HG02943 (cell line): ENCODE results near the gene MARVELD3.

Experiments
- ATAC-seq: cut with Tn5 transposase; IDR thresholded peaks from one replicate; pipeline ENCODE4 v1.9.1; 2021; ENCODE audit warnings: mild to moderate bottlenecking, low read depth, moderate library complexity; ENCODE audit not compliant: unreplicated experiment

The MARVELD3 gene

DNA sequence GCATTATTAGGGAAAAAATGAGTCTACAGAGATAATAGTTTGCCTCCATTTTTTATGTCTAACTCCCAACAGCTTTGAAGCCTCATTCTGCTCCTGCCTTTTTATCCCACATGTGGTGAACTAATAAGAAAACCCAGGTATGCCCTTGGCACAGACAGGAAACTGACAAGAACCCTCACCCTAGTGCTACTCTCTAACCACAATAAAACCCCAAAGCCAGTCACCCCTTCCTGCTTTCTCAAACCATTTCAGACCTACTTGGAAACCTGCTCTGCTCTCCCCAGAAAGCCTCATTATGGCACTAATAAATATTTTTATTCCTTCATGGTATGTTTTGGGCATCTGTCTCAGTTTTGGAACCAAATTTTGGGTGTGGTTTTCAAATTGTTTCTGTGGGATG lies 3.9 kb upstream of the MARVELD3 start:
- no peak for ATAC-seq

DNA sequence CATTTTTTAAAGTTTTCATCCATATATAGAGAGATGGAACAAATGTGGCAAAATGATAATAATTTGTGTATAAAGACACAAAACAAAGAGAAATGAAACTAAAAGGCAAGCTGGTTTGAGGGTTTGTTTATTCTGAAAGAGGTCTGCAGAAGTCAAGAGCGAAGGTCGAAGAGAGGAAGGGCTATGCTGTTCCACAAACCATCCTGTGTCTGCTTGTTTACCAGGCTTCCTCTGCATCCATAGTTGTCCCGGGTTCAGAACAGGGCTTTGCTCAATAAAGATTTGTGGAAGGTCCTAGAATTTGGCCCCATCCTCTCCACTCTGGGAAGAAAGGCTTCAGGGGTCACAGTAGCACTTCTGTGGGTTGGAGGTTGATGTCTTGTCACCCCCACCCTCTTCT lies 2.4 kb upstream of the MARVELD3 start:
- ATAC-seq = no peak

DNA sequence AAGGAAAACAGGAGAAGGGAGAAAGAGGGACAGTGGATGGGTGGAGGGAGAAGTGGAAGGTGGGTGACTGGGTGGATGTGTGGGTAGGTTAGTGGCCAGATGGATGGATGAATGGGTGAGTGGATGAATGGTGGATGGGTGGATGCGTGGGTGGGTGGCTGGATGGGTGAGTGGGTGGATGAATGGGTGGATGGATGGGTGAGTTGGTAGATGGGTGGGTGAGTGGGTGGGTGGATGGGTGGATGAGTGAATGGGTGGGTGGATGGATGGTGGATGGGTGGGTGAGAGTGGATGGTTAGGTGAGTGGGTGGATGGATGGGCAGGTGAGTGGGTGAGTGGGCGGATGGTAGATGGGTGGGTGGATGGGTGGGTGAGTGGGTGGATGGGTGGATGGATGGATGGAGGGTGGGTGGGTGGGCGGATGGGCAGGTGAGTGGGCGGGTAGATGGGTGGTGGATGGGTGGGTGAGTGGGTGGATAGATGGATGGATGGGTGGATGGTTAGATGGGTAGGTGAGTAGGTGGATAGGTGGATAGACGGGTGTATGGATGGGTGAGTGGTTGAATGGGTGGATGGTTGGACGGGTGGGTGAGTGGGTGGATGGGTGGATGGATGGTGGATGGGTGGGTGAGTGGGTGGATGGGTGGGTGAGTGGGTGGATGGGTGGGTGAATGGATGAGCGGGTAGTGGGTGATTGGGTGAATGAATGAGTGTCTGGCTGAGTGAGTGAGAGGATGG lies 702 bp upstream of the MARVELD3 start:
- ATAC-seq = no peak

DNA sequence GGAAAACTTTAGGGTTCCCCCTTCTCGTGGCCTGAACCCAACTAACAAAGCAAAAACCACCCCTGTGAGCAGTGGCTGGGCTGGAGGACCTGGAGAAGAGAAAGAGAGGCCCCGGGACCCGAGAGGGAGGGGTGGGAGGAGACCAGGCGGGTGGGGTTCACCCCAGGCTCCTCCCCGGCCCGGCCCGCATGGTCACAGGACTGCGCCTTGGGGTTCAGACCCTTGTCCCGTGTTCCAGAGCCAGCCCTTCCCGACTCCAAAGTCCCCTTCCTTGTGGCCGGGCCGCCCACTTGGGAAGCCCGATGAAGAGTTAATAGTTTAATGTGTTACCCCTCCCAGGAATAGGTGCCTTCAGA lies 852 bp downstream of the MARVELD3 start:
- ATAC-seq = no peak

DNA sequence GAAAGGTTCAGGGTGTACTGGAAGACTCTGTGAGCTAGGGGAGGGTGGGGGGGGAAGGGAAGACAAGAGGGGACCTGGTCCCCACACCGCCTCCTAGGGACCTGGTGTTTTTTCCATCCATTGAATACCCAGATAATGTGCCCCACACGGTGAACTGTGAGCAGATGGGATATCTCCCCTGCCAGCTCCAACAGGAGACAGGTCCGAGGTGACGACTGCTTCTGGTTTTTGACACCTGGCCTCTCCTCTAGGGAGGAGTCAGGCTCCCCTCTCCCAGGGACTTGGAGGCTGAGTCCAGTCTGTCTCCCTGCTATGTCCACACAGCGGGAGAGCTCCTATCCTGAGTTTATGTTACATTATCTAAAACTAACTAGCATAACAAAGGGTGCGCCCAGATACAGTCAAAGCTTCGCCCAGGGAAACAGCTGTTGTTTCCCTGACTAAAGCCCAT lies 1.8 kb downstream of the MARVELD3 start:
- no peak for ATAC-seq

DNA sequence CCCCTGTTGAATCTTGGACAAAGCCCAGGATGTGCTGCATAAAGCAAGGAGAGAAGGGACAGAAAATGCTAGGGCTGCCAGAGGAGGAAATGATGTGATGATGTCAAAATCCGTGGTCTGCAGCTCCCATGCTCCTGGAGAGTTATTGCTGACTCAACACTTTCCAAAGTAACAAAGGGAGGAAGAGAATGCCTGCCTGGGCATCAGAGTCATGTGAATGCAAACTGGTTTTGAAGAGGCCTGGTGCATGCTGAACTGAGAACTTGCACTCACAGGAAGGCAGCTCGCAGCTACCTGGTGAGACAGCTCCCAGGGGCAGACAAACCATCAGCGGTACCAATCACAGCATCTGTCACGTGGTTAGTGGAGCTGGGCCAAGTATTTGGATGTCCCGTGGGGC lies 2.8 kb downstream of the MARVELD3 start:
- no peak for ATAC-seq

DNA sequence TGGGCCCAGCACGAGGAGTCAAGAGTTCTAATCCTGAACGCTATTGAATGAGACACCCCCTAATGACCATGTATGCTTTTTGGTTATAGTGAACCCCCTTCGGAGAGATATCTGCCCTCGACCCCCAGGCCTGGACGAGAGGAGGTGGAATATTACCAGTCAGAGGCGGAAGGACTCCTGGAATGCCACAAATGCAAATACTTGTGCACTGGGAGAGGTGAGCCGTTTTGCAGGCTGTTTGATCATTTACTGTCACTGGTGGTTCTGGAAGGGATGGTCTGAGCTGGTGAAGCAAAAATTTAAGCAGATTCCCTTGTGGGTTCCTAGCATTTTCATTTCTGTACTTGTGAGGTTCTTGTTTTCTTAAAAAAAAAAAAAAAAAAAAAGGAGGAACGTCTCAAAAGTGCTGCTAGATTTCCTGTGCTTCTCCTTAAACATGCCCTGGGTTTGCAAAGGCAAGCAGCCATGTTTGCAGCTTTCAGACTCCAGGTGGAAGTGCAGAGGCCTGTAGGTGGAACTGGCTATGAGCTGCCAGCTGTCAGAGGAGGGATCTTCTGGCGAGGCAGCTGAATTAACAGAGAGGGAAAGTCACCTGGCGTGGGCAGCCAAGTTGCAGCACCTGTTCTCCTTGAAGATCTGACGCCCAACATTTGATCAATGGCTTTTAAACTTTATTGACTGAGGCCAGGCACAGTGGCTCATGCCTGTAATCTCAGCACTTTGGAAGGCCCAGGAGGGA lies 3.5 kb downstream of the MARVELD3 start:
- ATAC-seq = no peak

DNA sequence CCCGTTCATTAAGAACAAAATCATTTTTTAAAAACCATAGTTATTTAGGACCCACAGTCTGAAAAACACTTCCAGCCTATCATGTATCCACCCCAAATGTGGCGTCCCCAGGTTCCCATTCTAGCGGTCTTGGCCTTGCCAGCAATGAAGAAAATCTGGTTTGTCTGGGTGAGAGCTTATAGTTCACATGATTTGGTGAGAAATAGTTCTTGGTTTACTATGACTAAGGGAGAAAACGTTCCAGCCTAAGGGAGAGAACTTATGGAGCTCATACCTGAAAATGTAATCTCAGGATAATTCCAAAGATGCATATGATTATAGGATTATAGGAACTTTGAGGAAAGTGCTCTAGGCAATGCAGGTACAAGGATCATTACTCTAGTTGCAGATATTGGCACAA lies 4.8 kb downstream of the MARVELD3 start:
- ATAC-seq = no peak

DNA sequence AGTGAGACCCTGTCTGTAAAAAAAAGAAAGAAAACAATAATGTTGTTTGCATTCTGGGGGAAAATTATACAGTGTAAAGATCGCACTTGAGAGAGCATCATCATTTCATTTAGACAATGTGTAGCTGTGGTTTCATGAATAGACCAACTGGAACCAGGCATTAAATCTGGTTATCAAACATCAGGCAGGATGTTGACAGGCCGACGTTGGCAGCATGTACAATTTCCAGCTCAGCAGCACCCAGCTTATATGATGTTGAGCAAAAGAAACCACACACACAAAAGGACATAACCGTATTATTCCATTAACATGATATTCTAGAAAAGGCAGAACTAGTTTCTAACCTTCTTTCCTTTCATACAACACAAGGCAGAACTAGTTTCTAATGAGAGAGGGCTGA lies 5.8 kb downstream of the MARVELD3 start:
- no peak for ATAC-seq

DNA sequence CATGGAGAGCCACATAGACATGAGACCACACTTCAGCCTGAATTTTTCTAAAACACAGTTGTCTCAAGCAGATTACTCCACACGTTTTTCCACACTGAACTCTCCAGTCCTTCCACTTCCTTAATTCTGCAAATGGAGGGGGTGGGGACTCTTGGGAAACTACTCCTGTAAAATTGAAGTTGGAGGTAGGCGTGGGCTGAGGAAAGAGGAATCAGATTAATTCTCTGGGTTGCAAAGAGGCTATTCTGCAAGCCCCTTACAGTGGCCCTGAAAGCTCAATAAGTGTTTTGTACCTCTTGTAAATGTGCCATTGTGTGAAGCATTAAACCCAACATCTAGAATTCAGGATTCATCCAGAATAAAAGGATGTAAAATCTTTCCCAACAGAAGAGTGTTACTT lies 9.6 kb downstream of the MARVELD3 start:
- no peak for ATAC-seq

DNA sequence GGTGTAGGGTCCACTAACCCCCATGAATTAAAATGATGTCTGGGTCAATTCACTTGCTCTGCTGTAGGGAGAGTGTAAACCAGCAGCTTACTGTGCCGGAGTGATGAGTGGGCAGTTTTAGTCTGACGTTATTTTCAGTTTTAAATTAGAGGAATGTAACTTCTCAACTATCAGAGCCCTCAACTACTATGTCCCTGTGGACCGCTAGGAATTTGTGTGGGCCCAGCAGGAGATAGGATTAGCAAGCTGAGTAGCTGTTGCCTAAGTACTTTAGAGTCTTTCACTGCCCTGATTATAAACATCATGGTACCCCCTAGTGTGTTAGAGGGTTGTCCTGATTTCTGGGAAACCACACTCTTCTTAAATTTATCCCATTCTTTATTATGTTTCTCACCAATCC lies 11.4 kb downstream of the MARVELD3 start:
- ATAC-seq = no peak

DNA sequence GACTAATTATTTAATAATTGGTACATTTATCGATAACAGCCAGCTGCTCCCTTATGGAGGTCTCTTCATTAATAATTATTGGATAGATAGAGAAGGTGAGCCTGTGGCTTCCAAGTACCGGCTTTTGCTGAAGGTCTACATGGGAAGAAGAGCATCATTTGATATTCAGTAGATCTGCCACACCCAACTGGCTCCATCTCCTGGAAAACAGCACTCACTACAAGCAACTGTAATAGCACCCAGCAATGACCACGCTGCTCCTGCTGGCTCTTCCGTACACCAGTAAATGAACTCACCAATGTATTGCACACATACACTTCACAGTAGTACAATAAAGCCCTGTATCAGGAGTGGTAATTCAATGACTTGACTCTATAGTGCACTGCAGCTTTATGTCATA lies 19.5 kb downstream of the MARVELD3 start:
- no peak for ATAC-seq

DNA sequence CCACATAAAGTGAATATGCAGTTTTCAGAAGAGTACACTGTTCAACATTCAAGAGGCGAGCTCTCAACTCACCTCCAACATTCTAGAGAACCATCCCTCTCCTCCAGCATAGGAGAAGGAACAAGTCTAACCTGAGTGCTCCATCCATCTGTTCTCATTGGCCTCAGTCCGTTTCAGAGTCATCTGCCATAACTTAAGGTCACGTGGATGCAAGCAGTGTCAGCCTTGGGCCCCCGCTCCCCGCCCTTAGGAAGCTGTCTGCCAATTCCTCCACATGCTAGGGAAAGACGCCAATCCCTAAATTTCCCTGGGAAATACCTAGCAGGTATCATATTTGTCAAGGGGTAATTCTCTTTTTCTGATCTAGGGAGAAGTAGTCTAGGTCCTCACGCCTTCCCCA lies 21.4 kb downstream of the MARVELD3 start:
- ATAC-seq = no peak

DNA sequence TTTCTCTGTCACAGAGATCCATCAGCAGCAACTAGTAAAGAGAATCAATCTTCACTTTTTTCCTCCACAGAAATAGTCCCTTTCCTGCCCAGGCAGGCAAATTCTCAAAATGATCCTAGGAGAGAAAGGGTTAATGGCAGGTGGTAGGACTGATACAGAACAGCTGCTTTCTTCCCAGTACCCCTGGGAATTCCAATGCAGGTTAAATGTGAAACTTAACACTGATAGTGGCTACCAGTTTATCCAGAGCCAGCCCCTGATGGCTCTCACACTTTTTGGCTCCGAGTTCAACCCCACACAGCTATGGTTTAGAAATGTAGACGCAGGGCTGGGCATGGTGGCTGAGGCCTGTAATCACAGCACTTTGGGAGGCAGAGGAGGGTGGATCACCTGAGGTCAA lies 22.2 kb downstream of the MARVELD3 start:
- no peak for ATAC-seq

DNA sequence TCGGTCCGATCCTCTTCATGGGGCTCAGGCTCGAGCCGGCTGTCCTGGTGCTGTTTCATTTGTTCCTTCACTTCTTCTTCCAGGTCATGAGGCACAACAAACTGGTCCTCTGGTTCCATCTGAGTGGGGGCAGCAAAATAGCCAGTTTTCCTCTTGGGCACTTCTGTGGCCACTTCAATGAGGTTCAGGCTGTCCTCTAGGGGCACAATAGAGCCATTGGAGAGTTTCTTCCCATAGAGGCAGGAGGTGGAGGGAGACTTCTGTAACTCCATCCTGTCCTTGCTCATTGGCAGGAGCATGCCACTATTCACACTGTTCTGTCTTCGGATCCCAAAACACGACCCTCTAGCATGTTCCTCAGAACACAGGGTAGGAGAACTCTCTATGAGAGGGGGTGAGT lies 22.9 kb downstream of the MARVELD3 start:
- ATAC-seq = no peak

DNA sequence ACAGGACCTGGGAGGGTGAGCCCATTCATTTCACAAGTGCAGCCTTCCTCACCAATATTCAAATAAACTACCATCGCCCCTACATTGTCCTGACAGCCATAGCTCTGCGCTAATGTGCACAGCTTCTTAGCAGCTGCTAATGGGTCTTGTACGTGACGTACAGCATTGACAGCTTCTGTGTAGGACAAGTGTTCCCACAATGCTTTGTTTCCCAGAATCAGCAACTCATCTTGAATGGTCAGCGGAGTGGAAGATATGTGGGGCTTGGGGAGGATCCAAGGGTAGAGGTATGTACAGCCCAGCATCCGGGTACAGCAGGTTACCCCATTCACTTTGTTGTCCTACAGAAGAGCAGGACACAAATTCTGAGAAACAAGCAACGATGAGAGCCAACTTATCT lies 23.7 kb downstream of the MARVELD3 start:
- no peak for ATAC-seq

DNA sequence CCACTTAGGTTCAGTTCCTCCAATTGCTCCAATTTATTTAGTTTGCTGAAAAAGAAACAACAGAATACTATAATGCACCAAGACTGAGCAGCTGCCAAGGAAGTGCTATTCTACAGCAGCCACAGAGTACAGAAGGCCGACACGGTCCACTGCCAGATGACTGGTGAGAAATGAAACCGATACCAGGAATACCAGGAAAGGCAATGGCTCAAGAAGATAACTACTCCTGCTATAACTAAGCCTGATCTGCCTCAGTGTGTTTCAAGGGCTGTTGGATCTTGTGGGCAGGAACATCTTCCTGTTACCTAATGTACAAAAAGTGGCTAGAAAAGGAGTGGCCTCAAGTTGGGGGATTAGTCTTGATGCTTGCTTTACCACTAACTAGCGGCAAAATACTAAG lies 32.8 kb downstream of the MARVELD3 start:
- no peak for ATAC-seq

DNA sequence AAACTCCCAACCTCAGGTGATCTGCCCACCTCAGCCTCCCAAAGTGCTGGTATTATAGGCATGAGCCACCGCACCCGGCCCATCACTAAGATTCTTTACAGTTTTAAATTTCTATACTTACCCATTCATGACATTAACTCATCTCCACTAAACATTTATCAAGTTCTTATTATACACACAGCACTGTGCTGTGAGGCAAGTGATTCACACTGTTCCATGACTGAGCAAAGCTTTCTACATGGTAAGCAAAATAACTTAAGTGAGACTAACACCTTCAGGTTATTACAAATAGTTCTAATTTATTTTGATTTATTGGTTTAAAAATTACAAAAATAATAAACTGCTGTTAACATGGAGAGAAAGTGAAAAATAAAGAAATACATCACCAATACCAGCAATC lies 33.5 kb downstream of the MARVELD3 start:
- no peak for ATAC-seq

DNA sequence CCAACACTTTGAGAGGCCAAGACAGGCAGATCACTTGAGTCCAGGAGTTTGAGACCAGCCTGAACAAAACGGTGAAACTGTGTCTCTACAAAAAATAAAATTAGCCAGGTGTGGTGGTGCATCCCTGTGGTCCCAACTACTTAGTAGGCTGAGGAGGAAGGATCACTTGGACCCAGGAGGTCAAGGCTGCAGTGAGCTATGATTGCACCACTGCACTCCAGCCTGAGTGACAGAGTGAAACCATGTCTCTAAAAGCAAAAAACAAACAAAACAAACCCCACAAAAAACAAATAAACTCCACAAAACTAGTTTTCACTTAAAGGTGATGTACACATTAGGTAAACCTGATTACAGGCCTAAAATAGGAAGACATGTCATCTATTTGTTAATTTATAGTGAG lies 40.3 kb downstream of the MARVELD3 start:
- no peak for ATAC-seq

DNA sequence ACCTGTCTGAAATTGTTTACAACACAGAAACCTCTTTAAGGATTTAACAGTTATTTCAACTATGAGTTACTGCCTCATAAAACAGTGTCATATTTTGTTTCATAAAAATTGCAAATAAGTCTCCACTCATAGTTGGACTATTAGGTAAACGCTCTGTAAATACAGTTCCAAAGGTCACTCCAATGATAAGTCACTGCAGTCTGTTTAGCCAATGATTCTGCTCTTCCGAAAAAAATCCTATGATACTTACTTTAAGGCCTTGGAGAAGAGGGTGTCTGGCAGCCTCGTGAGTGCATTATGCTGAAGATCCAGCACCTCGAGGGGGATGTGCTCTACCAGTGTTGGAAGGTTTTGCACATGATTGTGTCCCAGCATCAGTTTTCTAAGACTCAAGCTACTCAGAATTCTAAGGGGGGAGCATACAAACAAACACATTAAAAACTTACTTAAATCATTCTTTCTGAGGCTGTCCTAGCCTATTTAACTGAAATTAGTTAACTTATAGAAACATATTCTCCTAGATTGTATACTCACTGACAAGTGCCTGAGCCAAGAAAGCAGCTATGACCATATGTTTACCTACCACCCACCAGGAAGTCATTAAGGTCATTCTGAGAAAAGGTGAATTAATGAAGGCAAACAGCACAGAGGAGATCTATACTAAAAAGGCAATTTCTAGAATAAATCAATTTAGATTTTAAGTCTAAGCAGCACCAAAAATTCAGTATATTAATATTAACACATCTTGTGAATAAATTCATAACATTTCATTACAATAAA lies 41.1 kb downstream of the MARVELD3 start:
- no peak for ATAC-seq

DNA sequence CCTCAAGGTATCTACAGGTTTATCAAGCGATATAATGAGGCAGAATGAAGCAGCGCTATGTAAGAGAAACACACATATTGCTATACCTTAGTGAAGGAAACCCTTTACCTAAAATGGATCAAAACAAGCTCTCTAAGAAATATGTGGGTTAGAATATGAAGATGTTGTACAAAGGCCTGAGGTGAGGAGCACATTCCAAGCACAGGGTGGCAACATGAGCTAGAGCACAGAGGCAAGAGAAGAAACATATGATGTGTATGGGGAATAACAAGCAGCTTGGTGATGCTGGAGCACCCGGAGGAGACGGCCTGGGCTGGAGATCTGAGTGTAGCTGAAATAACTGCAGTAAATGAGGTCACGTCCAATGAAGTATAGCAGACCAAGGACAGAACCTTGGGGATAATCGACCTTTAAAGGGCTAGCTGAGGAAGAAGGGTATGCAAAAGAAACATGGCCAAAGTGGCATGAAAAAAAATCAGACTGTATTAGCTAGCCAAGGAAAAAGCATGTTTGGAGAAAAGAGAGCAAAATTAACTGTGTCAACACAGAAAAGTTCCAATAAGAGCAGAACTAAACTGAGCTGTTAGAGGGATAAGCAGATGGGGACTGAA lies 44.0 kb downstream of the MARVELD3 start:
- no peak for ATAC-seq
